HG03196 (cell line): Measurements from ENCODE around the gene TRAPPC2L.

Experiments
- ATAC-seq: cut with Tn5 transposase; IDR thresholded peaks from one replicate; pipeline ENCODE4 v1.9.1; 2021; ENCODE audit not compliant: unreplicated experiment

TRAPPC2L gene

GRCh38 chr16:88876942-88877526 lies 20.1 kb downstream of the TRAPPC2L start:
- ATAC-seq: no peak

DNA sequence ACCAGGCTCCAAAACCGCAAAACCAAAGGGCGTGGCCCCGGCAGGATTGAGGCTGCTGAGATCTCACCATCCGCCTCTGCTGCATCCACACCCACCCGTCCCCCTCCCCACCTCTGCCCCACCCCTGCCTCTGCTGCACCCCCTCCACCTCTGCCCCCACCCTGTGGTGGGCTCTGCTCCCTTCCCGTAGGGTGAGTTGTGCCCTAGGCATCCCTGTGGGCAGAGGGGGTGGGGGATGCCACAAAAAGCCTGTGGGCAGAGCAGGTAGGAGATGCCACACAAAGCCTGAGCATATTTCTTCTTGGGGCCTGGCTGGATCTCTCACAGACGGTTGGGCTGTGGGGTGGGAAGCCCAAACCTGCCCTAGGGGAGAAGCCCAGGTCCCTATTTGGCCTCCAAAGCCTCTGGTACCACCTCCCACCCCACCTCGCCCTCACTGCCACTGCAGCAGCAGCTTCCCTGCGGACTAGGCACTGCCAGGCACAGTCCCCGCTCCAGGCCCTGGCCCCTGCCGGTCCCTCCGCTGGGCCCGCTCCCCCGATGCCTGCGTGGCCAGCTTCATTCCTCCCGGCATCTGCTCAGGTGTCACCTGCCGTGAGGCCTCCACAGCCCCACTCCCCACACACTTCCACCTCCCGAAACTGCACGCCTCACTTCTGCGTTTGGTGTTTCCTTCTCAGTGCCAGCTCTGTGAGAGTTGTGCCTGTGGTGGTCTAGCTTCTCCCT lies 20.8 kb downstream of the TRAPPC2L start:
- no peak for ATAC-seq

DNA sequence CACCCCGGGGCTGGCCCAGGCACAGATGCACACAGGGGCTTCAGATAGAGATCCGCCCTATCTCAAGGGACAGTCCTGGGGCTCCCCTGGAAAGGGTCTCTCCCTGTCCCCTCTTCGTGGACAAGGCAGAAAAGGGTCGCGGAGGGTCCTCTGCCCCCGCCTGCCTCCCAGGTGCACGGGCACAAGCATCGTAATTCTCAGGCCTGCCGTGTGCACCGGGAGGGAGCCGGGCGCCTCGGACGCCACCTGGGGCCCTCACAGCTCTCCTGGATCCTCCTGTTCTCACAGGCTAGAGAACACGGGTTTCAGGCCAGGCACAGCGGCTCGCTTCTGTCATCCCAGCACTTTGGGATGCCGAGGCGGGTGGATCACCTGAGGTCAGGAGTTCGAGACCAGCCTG lies 21.4 kb downstream of the TRAPPC2L start:
- ATAC-seq: no peak

DNA sequence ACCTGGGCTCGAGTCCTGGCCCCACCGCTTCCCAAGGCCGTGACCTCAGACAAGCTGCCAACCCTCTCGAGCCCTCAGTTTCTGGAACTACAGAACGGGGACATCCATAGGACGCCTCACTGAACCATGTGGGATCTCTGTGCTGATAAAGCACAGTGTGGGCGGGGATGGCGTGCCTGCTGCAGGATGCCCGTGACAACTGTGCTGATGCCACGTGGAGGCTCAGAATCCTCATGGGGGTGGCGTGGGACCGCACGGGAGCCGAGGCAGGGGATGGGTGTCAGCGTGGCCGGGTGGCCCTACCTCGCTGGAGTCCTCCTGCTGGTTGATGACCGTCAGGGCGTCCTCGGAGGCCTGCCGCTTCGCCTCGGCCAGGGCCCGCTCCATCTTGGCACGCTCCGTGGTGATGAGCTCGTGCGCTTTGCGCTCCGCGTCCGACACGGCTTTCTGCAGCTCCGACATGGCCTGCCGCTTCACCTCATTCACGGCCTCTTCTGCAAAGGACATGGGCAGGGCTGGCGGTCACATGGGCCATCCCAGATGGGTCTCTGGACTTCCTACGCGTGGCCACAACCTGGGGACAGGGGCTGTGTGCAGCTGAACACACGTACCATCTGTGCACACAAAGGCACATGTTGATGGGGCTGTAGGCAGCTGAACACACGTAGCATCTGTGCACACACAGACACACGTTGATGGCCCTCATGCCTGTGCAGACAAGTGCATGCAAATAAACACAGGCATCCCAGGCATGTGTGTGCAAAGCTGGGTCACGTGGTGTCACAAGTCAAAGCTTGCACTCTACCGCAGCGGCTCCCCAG lies 22.2 kb downstream of the TRAPPC2L start:
- no peak for ATAC-seq

GRCh38 chr16:88879788-88880055 lies 22.8 kb downstream of the TRAPPC2L start:
- no peak for ATAC-seq

GRCh38 chr16:88880226-88881006 lies 23.5 kb downstream of the TRAPPC2L start:
- no peak for ATAC-seq

GRCh38 chr16:88881007-88881615 lies 24.2 kb downstream of the TRAPPC2L start:
- ATAC-seq: no peak

DNA sequence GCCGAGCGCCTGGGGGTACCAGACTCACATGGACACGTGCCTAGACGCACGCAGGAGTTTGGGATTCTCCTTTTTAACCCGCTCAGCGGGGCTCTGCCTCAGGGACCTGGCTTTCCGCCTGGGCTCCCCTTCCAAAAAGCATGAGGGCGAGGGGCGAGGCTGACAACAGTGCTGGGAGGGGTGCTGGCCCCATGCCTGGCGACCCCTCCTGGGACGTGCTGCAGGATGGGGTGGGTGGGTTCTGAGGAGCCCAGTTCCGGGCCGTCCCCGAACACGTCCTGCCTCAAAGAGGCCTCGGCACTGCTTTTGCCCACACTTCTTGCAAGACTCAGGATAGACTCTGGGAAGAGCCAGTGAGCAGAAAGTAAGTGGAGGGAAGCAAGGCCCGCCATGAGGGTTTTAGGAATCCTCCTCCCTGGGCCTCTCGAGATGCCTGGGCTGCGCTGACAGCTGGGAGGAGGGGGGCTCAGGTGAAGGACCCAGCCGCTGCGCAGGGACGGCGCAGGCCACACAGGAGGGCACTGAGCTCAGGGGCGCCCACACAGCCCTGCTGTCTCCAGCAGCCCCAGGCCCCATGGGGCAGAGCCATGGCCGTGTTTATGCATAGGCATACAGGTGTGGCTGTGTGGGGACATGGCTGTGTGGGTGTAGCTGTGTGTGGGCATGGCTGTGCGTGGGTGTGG lies 24.9 kb downstream of the TRAPPC2L start:
- ATAC-seq: no peak

DNA sequence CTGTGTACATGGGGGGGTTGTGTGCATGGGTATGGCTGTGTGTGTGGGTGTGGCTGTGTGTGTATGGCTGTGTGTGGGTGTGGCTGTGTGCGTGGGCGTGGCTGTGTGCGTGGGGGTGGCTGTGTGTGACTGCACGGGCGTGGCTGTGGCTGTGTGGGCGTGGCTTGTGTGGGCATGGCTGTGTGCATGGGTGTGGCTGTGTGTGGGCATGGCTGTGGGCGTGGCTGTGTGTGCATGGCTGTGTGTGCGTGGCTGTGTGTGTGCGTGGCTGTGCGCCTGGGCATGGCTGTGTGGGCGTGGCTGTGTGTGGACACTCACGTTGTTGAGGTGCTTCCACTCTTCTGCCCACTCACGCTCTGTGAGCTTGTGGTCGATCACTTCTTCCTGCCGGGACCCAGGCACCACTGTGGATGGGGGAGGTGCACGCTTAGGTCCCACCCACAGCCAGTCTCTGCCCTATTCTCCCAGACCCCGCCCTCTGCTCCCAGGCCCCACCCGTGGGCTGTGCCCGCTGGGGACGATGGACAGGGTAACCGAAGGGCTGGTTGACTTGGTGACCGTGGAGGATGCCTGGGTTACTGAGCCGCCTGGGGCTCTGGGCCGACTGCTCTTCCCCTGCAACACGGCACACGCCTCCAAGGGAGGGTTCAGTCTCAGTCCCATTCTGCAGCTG lies 25.6 kb downstream of the TRAPPC2L start:
- ATAC-seq: no peak

GRCh38 chr16:88883117-88883895 lies 26.4 kb downstream of the TRAPPC2L start:
- ATAC-seq: no peak

- ATAC-seq: no peak
Observed at GRCh38 chr16:88883946-88884345, 27.0 kb downstream of the TRAPPC2L start.

- ATAC-seq: no peak
Observed at GRCh38 chr16:88884569-88885271, 27.8 kb downstream of the TRAPPC2L start.

DNA sequence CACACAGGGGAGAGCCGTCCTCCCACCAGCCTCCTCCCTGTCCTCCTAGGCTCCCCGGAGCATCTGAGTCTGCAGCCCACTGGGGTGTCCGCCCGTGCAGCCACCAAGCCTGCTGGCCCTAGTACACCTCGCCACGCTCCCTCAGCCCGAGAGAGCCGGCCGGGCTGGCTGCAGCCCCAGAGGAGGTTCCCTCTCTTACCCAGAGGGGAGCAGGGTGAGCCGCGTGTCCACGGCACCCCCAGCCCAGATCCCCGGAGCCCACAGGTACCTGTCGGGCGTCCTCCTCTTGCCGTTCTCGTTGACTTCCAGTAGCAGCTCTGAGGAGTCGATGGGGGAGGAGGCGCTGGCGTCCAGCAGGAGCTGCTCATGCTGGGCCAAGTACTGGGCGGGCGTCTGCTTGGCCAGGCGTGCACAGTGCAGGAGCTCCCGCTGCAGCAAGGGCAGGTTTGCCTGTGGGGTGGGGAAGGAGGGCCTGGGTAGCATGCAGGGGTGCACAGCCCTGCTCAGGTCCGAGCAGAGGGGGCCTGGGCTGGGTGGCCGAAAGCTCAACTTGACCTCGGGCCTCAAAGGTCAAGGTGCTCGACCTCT lies 28.9 kb downstream of the TRAPPC2L start:
- no peak for ATAC-seq

- ATAC-seq: no peak
Observed at GRCh38 chr16:88886420-88886844, 29.5 kb downstream of the TRAPPC2L start.

DNA sequence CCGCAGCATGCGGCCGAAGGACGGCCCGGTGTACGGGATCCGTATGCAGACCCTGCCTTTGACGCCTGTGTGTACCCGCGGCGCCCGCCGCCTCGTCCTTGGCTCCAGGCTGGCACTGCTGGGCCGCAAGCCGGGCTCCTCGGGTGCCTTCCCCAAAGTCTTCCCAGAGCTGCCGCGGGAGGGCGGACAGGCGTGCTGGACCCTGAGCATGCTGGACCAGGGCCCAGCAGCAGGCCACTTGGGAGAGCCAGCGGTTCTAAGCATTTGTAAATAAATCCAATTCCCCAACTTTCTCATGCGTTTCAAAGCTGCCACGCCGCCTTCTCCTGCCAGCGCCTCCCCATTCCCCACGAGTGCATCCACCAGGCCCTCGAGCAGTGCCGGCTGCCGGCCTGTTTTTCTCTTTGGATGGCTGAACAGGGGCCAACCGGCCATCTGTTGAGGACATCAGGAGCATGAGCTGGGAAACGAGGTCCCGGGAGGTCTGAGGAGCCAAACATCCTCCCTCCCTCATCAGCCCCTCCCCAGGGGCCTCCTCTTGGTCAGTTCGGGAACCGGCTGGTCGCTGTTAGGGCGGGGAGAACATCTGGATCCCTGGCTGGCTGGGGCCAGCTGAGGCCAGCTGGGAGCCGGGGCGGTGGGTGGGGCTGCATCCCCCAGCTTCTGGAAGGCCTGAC lies 30.1 kb downstream of the TRAPPC2L start:
- ATAC-seq: no peak

DNA sequence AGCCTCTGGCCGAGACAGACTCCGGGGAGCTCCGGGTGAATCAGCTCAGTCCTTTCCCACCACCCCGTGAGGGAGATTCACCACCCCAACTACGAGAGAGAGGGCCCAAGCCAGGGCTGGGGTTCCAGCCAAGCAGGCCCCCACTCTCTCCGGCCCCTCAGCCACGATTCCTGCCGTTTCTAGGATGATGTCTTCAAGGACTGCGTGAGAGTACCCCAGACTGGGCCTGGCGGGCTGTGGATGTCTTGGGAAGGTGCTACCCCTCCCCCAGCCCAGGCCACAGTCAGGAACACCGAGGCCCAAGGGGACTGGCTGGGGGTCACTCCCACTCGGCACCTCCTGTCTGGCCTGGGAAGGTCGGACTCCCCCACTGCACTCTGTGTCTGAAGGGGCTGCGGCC lies 31.1 kb downstream of the TRAPPC2L start:
- ATAC-seq: no peak
